Nephron progenitor cell (in vitro differentiated cells): ENCODE measurements around the gene ALDH4A1.

Source experiments
- DNase-seq: peaks from one replicate; pipeline ENCODE4 v3.0.0; 2021
- H3K27ac Mint-ChIP-seq: 2 replicates; pipeline ENCODE4 v1.8.0; 2021; ENCODE audit warnings: mild to moderate bottlenecking, moderate library complexity, mixed read lengths
- H3K27me3 Mint-ChIP-seq: 2 replicates; pipeline ENCODE4 v1.8.0; 2021; ENCODE audit warnings: mild to moderate bottlenecking, low read depth, mixed read lengths; ENCODE audit not compliant: poor library complexity
- H3K36me3 Mint-ChIP-seq: 2 replicates; pipeline ENCODE4 v1.8.0; 2021; ENCODE audit warnings: low read depth, mixed read lengths
- H3K4me1 Mint-ChIP-seq: 2 replicates; pipeline ENCODE4 v1.8.0; 2021; ENCODE audit warnings: mixed read lengths
- H3K4me3 Mint-ChIP-seq: 2 replicates; pipeline ENCODE4 v1.8.0; 2021; ENCODE audit warnings: mild to moderate bottlenecking, moderate library complexity, mixed read lengths
- H3K9me3 Mint-ChIP-seq: 2 replicates; pipeline ENCODE4 v1.8.0; 2021; ENCODE audit warnings: mild to moderate bottlenecking, moderate library complexity, mixed read lengths
- TF ChIP-seq, protein P1 (sequence below): fragments of 200-600 bp; sonication (generic); IDR thresholded peaks from 2 replicates; pipeline ENCODE4 v1.5.0; 2021; ENCODE audit warnings: antibody characterized with exemption

Gene ALDH4A1

DNA sequence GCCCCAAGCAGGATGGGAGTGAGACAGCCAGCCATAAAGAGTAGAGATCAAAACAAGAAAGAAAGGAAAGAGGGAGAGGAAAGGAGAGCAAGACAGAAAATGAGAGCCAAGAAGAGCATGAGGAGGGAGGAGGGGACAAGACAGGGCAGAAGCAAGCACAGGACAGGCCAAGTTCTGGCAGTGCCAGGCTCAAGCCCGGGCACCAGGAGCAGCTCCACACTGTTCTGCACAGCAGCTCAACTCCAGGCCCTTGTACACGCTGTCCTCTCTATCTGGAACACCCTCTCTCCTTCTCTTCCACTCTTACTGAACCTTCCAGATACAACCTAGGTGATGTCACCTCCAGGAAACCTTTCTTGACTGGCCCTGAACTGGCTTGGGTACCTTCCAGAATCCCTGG lies 42.5 kb upstream of the ALDH4A1 start:
- Mint-ChIP-seq H3K27me3 (no peaks in the 10 kb centered on the region), H3K4me3 (peak overlapping the region; percentile 39), H3K27ac (peak overlapping the region; percentile 91), H3K4me1 (peaks cover 88% of the 10 kb centered on the region), H3K9me3 (no peaks in the 10 kb centered on the region), H3K36me3 (no peaks in the 10 kb centered on the region)
- TF ChIP-seq, protein P1, sequence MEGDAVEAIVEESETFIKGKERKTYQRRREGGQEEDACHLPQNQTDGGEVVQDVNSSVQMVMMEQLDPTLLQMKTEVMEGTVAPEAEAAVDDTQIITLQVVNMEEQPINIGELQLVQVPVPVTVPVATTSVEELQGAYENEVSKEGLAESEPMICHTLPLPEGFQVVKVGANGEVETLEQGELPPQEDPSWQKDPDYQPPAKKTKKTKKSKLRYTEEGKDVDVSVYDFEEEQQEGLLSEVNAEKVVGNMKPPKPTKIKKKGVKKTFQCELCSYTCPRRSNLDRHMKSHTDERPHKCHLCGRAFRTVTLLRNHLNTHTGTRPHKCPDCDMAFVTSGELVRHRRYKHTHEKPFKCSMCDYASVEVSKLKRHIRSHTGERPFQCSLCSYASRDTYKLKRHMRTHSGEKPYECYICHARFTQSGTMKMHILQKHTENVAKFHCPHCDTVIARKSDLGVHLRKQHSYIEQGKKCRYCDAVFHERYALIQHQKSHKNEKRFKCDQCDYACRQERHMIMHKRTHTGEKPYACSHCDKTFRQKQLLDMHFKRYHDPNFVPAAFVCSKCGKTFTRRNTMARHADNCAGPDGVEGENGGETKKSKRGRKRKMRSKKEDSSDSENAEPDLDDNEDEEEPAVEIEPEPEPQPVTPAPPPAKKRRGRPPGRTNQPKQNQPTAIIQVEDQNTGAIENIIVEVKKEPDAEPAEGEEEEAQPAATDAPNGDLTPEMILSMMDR: no peak
- no peak for DNase-seq

GRCh38 chr1:18943914-18944572 lies 41.7 kb upstream of the ALDH4A1 start:
- H3K9me3 Mint-ChIP-seq: no peaks in the 10 kb centered on the region
- no peak for DNase-seq
- H3K27me3 Mint-ChIP-seq: no peaks in the 10 kb centered on the region
- no peaks in the 10 kb centered on the region for H3K36me3 Mint-ChIP-seq
- TF ChIP-seq, protein P1: no peak
- H3K27ac Mint-ChIP-seq: no peak overlapping the region
- no peak overlapping the region for H3K4me3 Mint-ChIP-seq
- peaks cover 86% of the 10 kb centered on the region for H3K4me1 Mint-ChIP-seq

DNA sequence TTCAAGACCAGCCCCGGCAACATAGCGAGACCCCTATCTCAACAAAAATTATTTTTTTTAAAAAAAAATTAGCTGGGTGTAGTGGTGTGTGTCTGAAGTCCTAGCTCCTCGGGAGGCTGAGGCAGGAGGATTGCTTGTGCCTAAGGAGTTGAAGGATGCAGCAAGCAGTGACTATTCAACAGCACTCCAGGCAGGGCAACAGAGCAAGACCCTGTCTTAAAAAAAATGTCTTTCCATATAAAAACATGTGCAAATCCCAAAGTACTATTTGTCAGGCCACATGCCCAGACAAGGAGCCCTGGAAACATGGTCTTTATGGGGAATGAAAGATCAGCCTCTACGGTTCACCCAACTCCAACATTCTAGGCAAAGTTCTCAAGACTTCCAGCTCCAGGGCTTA lies 40.8 kb upstream of the ALDH4A1 start:
- DNase-seq: no peak
- TF ChIP-seq, protein P1: no peak
- H3K9me3 Mint-ChIP-seq: no peaks in the 10 kb centered on the region
- no peak overlapping the region for H3K4me3 Mint-ChIP-seq
- H3K36me3 Mint-ChIP-seq: no peaks in the 10 kb centered on the region
- peaks cover 81% of the 10 kb centered on the region for H3K4me1 Mint-ChIP-seq
- no peaks in the 10 kb centered on the region for H3K27me3 Mint-ChIP-seq
- no peak overlapping the region for H3K27ac Mint-ChIP-seq

- Mint-ChIP-seq H3K36me3 (no peaks in the 10 kb centered on the region), H3K4me3 (no peak overlapping the region), H3K27me3 (no peaks in the 10 kb centered on the region), H3K9me3 (no peaks in the 10 kb centered on the region), H3K27ac (no peak overlapping the region), H3K4me1 (peaks cover 76% of the 10 kb centered on the region)
- TF ChIP-seq, protein P1: no peak
- DNase-seq: no peak
Observed at GRCh38 chr1:18942340-18942739, 40.0 kb upstream of the ALDH4A1 start.

DNA sequence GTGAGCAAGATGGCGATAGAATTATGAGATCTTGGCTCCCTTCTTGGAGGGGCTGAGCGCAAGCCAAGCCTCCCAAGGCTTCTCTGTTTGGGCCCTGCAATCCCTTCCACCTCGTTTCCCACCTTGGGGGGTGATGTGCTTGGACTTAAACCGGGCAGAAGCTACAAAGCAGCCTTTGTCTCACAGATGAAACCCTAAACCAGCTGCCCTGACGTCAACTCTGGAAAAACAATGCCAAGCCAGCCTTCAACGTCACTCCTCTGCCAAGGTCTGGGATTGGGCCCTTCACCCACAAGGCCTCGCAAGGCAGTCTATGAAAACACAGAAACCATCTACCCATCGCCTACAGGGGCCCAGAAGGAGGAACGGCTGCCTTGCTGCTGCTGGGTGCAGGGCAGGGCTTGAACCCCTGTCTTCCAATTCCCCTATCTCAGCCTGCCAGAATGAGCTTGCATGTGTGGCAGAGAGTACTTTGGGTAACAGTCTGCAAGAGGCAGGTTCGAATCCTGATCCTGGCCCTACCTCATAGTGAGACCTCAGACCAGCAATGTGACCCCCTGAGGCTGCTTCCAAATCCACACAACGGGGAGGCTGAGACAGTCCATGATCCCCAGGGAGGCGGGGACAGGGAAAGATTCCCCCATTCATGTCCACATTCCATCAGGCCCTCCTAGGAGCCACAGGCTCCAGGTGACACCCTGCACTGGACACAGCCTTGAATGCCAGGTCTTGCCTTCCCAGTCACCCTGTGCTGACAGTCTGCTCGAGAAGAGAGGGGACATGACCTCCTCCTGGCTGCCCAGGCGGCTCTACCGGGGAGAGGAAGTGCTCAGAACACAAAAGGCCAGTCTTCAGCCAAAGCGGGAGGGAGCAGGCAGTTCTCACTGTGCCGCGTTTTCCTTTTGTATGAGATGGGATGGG lies 39.1 kb upstream of the ALDH4A1 start:
- H3K36me3 Mint-ChIP-seq: no peaks in the 10 kb centered on the region
- no peak overlapping the region for H3K4me3 Mint-ChIP-seq
- no peaks in the 10 kb centered on the region for H3K27me3 Mint-ChIP-seq
- H3K9me3 Mint-ChIP-seq: no peaks in the 10 kb centered on the region
- no peak for DNase-seq
- TF ChIP-seq, protein P1: no peak
- peak overlapping the region; percentile 78 for H3K27ac Mint-ChIP-seq
- peaks cover 77% of the 10 kb centered on the region for H3K4me1 Mint-ChIP-seq
